COR-L47 (cell line): Measurements from ENCODE around the gene KRTAP9-9.
"Not testable (repeated sequence)": the region's sequence is repeated elsewhere in the genome, so short reads cannot be mapped to it uniquely, and the experiment has no call there.

Source experiments
- DNase-seq: peaks from one replicate; lab custom pipeline; 2025; lab: John Stamatoyannopoulos, UW

KRTAP9-9 gene

DNA sequence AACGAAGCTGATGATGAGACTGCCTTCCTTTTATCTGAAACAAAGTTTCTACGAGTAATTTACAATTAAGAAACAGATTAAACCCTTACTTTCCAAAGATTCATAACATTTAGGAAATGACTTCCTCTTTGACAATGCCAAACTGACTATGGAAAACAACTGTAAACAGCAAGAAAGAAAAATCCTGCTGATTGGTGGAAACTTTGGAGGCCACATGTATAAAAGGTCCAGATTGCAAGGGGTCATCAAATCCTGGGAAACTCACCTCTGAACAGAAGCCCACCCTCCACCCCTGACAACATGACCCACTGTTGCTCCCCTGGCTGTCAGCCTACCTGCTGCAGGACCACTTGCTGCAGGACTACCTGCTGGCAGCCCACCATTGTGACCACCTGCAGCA lies 9.9 kb downstream of the KRTAP9-9 start, which contains the start of gene KRTAP9-6:
TSS of gene KRTAP9-6 (plus strand) at position 301 of the 400 bp plus-strand sequence. CDS start at position 301, 0 bp downstream.
- DNase-seq, result no peak

- no peak for DNase-seq
Observed at GRCh38 chr17:41267711-41268110, 12.5 kb downstream of the KRTAP9-9 start.

DNA sequence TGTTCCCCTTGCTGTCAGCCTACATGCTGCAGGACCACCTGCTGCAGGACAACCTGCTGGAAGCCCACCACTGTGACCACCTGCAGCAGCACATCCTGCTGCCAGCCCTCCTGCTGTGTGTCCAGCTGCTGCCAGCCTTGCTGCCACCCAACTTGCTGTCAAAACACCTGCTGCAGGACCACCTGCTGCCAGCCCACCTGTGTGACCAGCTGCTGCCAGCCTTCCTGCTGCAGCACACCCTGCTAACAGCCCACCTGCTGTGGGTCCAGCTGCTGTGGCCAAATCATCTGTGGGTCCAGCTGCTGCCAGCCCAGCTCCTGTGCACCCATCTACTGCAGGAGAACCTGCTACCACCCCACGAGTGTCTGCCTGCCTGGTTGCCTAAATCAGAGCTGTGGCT lies 16.1 kb downstream of the KRTAP9-9 start:
- not testable (repeated sequence) for DNase-seq

GRCh38 chr17:41271858-41272257 lies 16.7 kb downstream of the KRTAP9-9 start:
- DNase-seq, result no peak

GRCh38 chr17:41275648-41276190 lies 20.5 kb downstream of the KRTAP9-9 start, which contains the start of gene KRTAP9-7:
Gene KRTAP9-7 (plus strand): TSS chr17:41275698. CDS start chr17:41275698, 0 bp downstream.
- DNase-seq, result not testable (repeated sequence)

- no peak for DNase-seq
Observed at GRCh38 chr17:41278176-41278955, 23.2 kb downstream of the KRTAP9-9 start.

GRCh38 chr17:41284043-41284442 lies 28.9 kb downstream of the KRTAP9-9 start:
- no peak for DNase-seq

DNA sequence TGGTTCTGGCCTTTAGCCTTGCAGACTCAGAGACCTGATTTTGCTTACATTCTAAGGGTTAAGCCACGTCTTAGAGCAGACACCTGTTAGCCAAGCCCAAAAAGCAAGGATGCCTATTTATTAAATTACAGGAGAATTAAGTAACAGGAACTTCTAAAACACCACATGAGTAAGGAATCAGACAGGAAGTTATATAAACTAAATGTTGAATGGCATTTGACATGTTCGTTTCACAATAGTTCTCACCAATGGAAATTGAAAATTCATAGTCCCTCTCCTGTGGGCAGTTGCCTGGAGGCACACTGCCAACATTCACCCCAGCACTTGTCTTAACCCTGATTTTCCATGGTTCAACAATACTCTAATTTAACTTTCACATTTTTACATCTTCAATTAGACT lies 29.4 kb downstream of the KRTAP9-9 start:
- DNase-seq, result no peak

GRCh38 chr17:41287050-41287449 lies 31.9 kb downstream of the KRTAP9-9 start:
- no peak for DNase-seq

GRCh38 chr17:41294016-41294415 lies 38.8 kb downstream of the KRTAP9-9 start:
- no peak for DNase-seq

DNA sequence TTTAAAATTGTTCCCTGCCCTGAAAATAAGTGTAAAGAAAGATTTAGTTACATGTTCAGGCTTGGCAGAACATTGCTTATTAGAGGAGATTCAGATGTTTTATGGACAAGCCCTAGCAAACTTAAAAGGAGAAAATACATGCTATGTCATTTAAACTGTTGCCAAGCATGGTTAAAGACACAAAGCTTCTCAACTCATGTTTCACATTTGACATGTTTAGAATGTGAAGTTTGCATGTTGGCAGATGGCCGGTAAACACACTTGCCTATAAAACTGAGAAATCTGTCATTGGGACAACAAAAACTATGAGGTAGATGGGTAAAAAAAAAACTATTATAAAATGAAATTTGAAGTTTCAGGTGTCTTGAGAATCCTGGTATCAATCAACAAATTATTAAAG lies 41.7 kb downstream of the KRTAP9-9 start:
- no peak for DNase-seq

DNA sequence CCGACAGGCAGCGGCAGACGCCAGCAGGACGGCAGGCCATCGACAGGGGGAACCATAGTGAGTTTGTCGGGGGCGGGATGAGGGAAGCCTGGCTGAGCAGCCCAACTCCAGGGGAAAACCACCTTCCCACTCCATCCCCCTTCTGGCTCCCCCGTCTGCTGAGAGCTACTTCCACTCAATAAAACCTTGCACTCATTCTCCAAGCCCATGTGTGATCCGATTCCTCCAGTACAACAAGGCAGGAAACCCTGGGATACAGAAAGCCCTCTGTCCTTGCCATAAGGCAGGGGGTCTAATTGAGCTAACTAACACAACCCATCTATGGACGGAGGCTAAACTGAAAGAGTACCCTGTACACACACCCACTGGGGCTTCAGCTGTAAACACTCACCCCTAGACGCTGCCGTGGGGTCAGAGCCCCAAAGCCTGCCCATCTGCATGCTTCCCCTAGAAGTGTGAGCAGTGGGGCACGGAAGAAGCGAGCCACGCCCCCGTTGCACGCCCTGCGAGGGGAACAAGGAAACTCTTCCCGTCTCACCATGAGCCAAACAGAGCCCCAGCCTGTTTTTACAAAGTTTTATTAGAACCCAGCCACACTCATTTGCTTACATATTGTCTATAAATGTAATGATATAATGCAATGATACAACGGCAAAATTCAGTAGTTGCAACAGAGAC lies 43.4 kb downstream of the KRTAP9-9 start:
- no peak for DNase-seq

- no peak for DNase-seq
Observed at GRCh38 chr17:41301204-41301790, 46.1 kb downstream of the KRTAP9-9 start.

DNA sequence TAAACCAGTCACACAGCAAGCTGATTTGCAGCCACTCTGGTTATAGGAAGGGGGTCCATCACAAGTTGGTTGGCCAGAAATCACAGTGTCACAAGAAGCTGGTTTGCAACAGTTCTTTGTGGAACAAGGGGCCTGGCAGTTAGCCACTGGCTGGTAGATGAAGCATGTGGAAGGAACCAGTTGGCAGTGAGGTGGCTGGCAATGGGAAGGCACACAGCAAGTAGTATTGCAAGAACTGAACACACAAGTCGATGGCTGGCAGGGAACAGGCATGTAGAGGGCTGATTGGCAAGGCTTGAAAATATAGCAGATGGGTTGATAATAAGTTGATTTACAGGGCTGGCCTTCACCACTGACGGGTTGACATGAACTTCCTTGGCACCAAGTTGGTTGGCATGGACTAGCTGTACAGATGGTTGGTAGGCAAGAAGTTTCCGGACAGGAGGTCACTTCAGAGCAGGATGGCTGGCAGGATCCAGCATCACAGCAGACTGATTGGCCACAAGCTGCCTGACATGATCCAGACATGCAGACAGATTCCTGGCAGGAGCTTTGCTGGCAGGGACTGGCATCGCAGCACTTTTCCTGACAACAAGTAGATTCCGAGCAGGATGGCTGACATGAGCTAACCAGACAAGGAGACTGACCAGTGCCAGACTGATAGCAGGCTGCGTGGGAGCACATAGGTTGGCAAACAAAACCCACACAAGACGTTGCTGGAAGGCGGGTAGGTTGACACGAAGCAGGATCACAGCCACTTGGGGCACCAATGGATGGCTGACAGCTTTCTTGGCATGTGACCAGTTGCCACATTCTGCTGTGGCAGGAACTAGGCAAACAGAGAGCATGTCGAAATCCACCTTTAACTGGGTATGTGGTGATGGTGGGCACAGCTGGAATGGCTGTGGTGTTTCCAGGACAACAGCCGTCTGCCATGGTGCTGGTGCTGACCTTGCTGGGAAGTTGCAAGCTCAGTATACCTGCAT lies 47.0 kb downstream of the KRTAP9-9 start, which contains the start of gene KRTAP29-1:
TSS of gene KRTAP29-1 (minus strand) at position 936 of the 986 bp plus-strand sequence. CDS start at position 936, 0 bp downstream.
- DNase-seq, result no peak

DNA sequence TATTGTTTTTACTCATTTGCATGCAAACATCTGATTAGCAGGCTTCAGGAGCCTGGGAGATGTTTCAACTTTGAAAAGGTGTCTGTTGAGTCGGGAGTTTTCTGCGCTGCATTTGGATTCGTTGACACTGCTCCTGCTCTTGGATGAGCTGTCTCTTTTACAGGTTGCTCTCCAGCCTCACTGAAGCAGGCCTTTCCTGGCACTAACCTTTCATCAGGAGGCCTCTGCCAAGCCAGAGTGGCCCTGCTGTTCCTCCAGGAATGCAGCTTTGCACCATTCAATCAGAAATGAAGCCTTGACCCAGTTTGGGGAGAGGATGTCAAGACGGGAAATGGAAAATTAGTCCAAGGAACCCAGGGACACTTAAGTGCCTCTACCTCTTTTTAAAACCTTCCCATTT lies 47.8 kb downstream of the KRTAP9-9 start:
- no peak for DNase-seq

- no peak for DNase-seq
Observed at GRCh38 chr17:41304091-41304490, 48.9 kb downstream of the KRTAP9-9 start.
